ENCODE results near the gene PNN. TPM values are rescaled to one million over a fixed set of nuclear protein-coding genes. Genes with fewer than 3 reads are reported as not detected.

The PNN gene
- total and polyA plus RNA-seq, 10 of the 15 experiments (the other 5 are each of a cell fraction or from before 2014, with no cell fraction given) = 44.2 to 166 (median 91.0) TPM

DNA sequence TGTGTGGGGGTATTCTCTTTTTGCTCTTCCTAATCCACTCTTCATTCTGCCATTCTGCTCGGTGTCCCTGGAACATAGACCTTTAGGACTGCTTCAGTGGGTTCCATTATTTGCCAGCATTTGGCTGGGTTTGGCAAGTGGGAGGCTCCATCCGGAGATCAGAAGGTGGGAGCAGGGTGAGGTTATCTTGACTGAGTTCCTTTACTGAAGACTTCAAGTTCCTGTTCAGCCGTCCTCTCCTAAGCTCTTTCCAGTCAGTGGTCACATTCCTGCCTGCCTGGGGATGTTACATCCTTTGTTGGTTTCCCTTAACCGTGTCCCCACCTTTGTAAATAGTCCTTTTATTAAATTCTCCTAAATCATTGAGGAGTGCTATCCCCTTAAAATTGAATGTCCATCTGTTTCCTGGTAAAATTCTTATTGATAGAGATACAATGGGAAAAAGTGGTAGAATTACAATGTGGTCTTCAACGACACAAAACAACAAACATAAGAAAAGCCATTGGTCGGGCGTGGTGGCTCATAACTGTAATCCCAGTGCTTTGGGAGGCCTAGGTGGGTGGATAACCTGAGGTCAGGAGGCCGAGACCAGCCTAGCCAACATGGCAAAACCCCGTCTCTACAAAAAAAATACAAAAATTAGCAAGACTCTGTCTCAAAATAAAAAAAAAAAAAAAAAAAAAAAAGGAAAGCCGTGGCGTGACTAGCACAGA is 53.6 kb downstream of the PNN start:
- no peak for TF ChIP-seq SIX5 (IDR thresholded peaks at IDR 0.05; ENCODE audit: low read depth, low read length, severe bottlenecking)
- TF ChIP-seq, protein P1, sequence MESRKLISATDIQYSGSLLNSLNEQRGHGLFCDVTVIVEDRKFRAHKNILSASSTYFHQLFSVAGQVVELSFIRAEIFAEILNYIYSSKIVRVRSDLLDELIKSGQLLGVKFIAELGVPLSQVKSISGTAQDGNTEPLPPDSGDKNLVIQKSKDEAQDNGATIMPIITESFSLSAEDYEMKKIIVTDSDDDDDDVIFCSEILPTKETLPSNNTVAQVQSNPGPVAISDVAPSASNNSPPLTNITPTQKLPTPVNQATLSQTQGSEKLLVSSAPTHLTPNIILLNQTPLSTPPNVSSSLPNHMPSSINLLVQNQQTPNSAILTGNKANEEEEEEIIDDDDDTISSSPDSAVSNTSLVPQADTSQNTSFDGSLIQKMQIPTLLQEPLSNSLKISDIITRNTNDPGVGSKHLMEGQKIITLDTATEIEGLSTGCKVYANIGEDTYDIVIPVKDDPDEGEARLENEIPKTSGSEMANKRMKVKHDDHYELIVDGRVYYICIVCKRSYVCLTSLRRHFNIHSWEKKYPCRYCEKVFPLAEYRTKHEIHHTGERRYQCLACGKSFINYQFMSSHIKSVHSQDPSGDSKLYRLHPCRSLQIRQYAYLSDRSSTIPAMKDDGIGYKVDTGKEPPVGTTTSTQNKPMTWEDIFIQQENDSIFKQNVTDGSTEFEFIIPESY (IDR thresholded peaks at IDR 0.05) = no peak
- TF ChIP-seq EZH2 (IDR thresholded peaks at IDR 0.05; ENCODE audit: borderline replicate concordance, control insufficient read depth, low read depth, low read length) = no peak
- POLR2A ChIA-PET = no interaction called here
- Histone ChIP-seq H3K4me3 (no peak overlapping the region), H4K20me1 (ENCODE audit: control insufficient read depth, insufficient read depth) (no peaks in the 10 kb centered on the region), H3K79me2 (ENCODE audit: control insufficient read depth, insufficient read depth, low read length) (no peaks in the 10 kb centered on the region), H2AFZ (ENCODE audit: control insufficient read depth, low read depth, low read length) (no peak overlapping the region), H3K27ac (ENCODE audit: control insufficient read depth, insufficient read depth) (no peak overlapping the region), H3K4me2 (ENCODE audit: control insufficient read depth, insufficient read depth) (no peak overlapping the region), H3K27me3 (replicated peaks in 1 of 2; ENCODE audit: control insufficient read depth in 2 of 2, insufficient read depth in 2 of 2, low read length in 1 of 2) (no peaks in the 10 kb centered on the region), H3K9me3 (replicated peaks; ENCODE audit: control insufficient read depth, insufficient read depth, low read length) (no peaks in the 10 kb centered on the region), H3K9ac (ENCODE audit: control insufficient read depth, insufficient read depth, low read length) (no peak overlapping the region), H3K36me3 (ENCODE audit: control insufficient read depth in 2 of 2, insufficient read depth in 2 of 2, low read length in 1 of 2) (no peaks in the 10 kb centered on the region), H3K4me1 (ENCODE audit: control insufficient read depth, insufficient read depth, low read length) (no peaks in the 10 kb centered on the region)
- no peak for DNase-seq (ENCODE audit: low read depth, low spot score)
- SMC1A ChIA-PET (ENCODE audit: uncharacterized antibody, unreplicated experiment) = interaction anchor here (4.3 kb wide), 1 partner anchor 241 kb away, joined by 76 read pairs; no protein-coding TSS in a partner anchor
- BruUV-seq (replicated peaks) = no TSS peak
- in situ Hi-C loops (cut with MboI) = no loop called here
- WGBS (ENCODE audit: insufficient coverage, insufficient replicate concordance, low lambda C conversion rate, missing lambda C conversion rate) = 50% methylated on average over 11 of the region's 11 CpGs
- no peak for FAIRE-seq
- CTCF ChIA-PET = interaction anchor here (0.6 to 0.7 kb wide), 3 partner anchors 60 to 1016 kb away, joined by 3 read pairs; no protein-coding TSS in a partner anchor
- RAD21 ChIA-PET (ENCODE audit: unreplicated experiment) = interaction anchor here (0.7 kb wide), 1 partner anchor 70 kb away, joined by 3 read pairs; no protein-coding TSS in a partner anchor
- no peak for ATAC-seq
- intact Hi-C loops (cut with micrococcal nuclease; ENCODE audit: unreplicated experiment) = no loop called here

- no peak overlapping the region for H3K27ac ChIP-seq (ENCODE audit: control insufficient read depth, insufficient read depth)
- DNase-seq (ENCODE audit: low read depth, low spot score) = no peak
- CTCF ChIA-PET = interaction anchor here (0.6 to 1.2 kb wide), 4 partner anchors 60 to 1017 kb away, joined by 3 read pairs; no protein-coding TSS in a partner anchor
- no peak for TF ChIP-seq TCF3 (IDR thresholded peaks at IDR 0.05; ENCODE audit: borderline replicate concordance, insufficient read depth, low read depth, low read length)
- TF ChIP-seq SPI1 (IDR thresholded peaks at IDR 0.05; ENCODE audit: borderline replicate concordance, insufficient read depth, low read depth, low read length) = peak; percentile 62; the same call in 1 of the 2 replicates
- no peak for TF ChIP-seq GATAD2B (conservative IDR thresholded peaks at IDR 0.05; ENCODE audit: low read depth)
- no peak for TF ChIP-seq SKIL (IDR thresholded peaks at IDR 0.05; ENCODE audit: low read depth, poor library complexity, severe bottlenecking)
- TF ChIP-seq SP1 (IDR thresholded peaks at IDR 0.05; ENCODE audit: low read depth, low read length) = no peak
- TF ChIP-seq MXI1 (IDR thresholded peaks at IDR 0.05; ENCODE audit: low read depth, low read length) = no peak
- TF ChIP-seq GABPA (IDR thresholded peaks at IDR 0.05; ENCODE audit: low read depth) = no peak
These were observed 54.1 kb downstream of the PNN start for GRCh38 chr14:39229222-39229543.

More at GRCh38 chr14:39229222-39229543, 54.1 kb downstream of the PNN start:
- no peak for FAIRE-seq
- Histone ChIP-seq H3K9me3 (replicated peaks; ENCODE audit: control insufficient read depth, insufficient read depth, low read length) (no peaks in the 10 kb centered on the region), H3K79me2 (ENCODE audit: control insufficient read depth, insufficient read depth, low read length) (no peaks in the 10 kb centered on the region), H3K4me3 (no peak overlapping the region), H3K9ac (ENCODE audit: control insufficient read depth, insufficient read depth, low read length) (no peak overlapping the region), H3K4me1 (ENCODE audit: control insufficient read depth, insufficient read depth, low read length) (no peaks in the 10 kb centered on the region), H3K36me3 (ENCODE audit: control insufficient read depth in 2 of 2, insufficient read depth in 2 of 2, low read length in 1 of 2) (no peaks in the 10 kb centered on the region), H2AFZ (ENCODE audit: control insufficient read depth, low read depth, low read length) (no peak overlapping the region), H3K27me3 (replicated peaks in 1 of 2; ENCODE audit: control insufficient read depth in 2 of 2, insufficient read depth in 2 of 2, low read length in 1 of 2) (no peaks in the 10 kb centered on the region), H3K4me2 (ENCODE audit: control insufficient read depth, insufficient read depth) (no peak overlapping the region), H4K20me1 (ENCODE audit: control insufficient read depth, insufficient read depth) (no peaks in the 10 kb centered on the region)
- intact Hi-C loops (cut with micrococcal nuclease; ENCODE audit: unreplicated experiment) (no loop called here), in situ Hi-C loops (cut with MboI) (no loop called here)
- no TSS peak for BruUV-seq (replicated peaks)
- ChIA-PET SMC1A (ENCODE audit: uncharacterized antibody, unreplicated experiment) (interaction anchor here (0.8 to 4.3 kb wide), 2 partner anchors 128 to 240 kb away, joined by 3 to 76 read pairs; no protein-coding TSS in a partner anchor), POLR2A (no interaction called here), RAD21 (ENCODE audit: unreplicated experiment) (interaction anchor here (0.6 to 0.7 kb wide), 3 partner anchors 70 to 203 kb away, joined by 3 read pairs; no protein-coding TSS in a partner anchor)
- 56% methylated on average over 1 of the region's 1 CpG for WGBS (ENCODE audit: insufficient coverage, insufficient replicate concordance, low lambda C conversion rate, missing lambda C conversion rate)
- no peak for ATAC-seq

All from GM12878 (cell line).